ENCODE data around the gene THUMPD3.

THUMPD3 gene

GRCh38 chr3:9433627-9434521 is 71.0 kb downstream of the THUMPD3 start:
- TF ChIP-seq, protein P1, sequence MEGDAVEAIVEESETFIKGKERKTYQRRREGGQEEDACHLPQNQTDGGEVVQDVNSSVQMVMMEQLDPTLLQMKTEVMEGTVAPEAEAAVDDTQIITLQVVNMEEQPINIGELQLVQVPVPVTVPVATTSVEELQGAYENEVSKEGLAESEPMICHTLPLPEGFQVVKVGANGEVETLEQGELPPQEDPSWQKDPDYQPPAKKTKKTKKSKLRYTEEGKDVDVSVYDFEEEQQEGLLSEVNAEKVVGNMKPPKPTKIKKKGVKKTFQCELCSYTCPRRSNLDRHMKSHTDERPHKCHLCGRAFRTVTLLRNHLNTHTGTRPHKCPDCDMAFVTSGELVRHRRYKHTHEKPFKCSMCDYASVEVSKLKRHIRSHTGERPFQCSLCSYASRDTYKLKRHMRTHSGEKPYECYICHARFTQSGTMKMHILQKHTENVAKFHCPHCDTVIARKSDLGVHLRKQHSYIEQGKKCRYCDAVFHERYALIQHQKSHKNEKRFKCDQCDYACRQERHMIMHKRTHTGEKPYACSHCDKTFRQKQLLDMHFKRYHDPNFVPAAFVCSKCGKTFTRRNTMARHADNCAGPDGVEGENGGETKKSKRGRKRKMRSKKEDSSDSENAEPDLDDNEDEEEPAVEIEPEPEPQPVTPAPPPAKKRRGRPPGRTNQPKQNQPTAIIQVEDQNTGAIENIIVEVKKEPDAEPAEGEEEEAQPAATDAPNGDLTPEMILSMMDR (IDR thresholded peaks at IDR 0.05): no peak

DNA sequence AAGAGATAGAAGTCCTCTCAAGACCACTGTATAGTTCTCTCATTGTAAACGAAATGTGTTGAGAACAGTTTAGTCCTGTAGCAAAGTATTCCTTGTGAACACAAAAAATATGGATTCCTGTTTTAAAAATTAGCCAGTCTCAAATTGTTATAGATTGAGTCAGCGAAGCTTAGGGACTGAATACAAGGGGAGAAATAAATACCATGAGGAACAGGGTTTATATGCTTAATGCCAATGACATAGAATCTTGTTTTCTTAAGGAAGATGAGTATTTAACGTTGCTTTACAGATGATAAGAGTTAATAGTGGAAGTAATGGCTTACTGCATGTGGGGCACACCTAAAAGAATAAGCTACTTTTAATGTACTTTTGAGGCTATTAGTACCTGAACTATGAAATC is 72.5 kb downstream of the THUMPD3 start:
- TF ChIP-seq, protein P1 (IDR thresholded peaks at IDR 0.05): no peak
